CD8-positive, alpha-beta memory T cell (primary cell): ENCODE data around the gene MKKS. TPM values are rescaled to one million over a fixed set of nuclear protein-coding genes. Genes with fewer than 3 reads are reported as not detected.

Experiments used
- CTCF ChIA-PET: fragments of 350-600 bp; sonication (Branson Sonifier 250); formaldehyde crosslinking; loops from one replicate; lab custom pipeline; 2021; ENCODE audit warnings: antibody characterized with exemption; lab: Charles Lee
- POLR2A ChIA-PET: fragments of 350-600 bp; sonication (Branson Sonifier 250); formaldehyde crosslinking; loops from one replicate; lab custom pipeline; 2021; ENCODE audit warnings: antibody characterized with exemption; lab: Charles Lee
- DNase-seq, 5 donors: peaks; one replicate each; pipeline versions ENCODE4 v3.0.0 to v3.0.0-alpha.2; 2020 to 2022; ENCODE audit warnings: mixed read lengths in 1 of 5
- H3K27ac ChIP-seq: one replicate; pipeline ENCODE4 v1.7.0; 2013; ENCODE audit warnings: low read depth, mild to moderate bottlenecking, low read length, moderate library complexity
- H3K27me3 ChIP-seq: 2 replicates; pipeline ENCODE4 v1.7.0; 2013; ENCODE audit warnings: low read length, mild to moderate bottlenecking; ENCODE audit not compliant: insufficient read depth, poor library complexity, severe bottlenecking
- H3K36me3 ChIP-seq: 2 replicates; pipeline ENCODE4 v1.7.0; 2013; ENCODE audit warnings: mild to moderate bottlenecking, low read length, moderate library complexity; ENCODE audit not compliant: insufficient read depth
- H3K4me1 ChIP-seq: 2 replicates; pipeline ENCODE4 v1.7.0; 2013; ENCODE audit warnings: mild to moderate bottlenecking, low read length, moderate library complexity; ENCODE audit not compliant: insufficient read depth
- H3K4me3 ChIP-seq: 2 replicates; pipeline ENCODE4 v1.7.0; 2013; ENCODE audit warnings: mild to moderate bottlenecking, low read length
- H3K9me3 ChIP-seq: 2 replicates; pipeline ENCODE4 v1.7.0; 2013; ENCODE audit warnings: mild to moderate bottlenecking, low read length
- H3K27ac Mint-ChIP-seq, 8 donors: one replicate each; pipeline ENCODE4 v1.8.0; 2020 to 2021; ENCODE audit warnings: mixed read lengths in 8 of 8, mild to moderate bottlenecking in 6 of 8, inconsistent platforms in 3 of 8, moderate library complexity in 3 of 8
- H3K27me3 Mint-ChIP-seq, 2 donors: one replicate each; pipeline ENCODE4 v1.8.0; 2020 to 2021; ENCODE audit warnings: mixed read lengths in 2 of 2, mild to moderate bottlenecking in 1 of 2, moderate library complexity in 1 of 2
- H3K36me3 Mint-ChIP-seq, 3 donors: one replicate each; pipeline ENCODE4 v1.8.0; 2020 to 2021; ENCODE audit warnings: mixed read lengths in 3 of 3, inconsistent platforms in 1 of 3, mild to moderate bottlenecking in 1 of 3
- H3K4me1 Mint-ChIP-seq, 3 donors: one replicate each; pipeline ENCODE4 v1.8.0; 2020 to 2021; ENCODE audit warnings: mixed read lengths in 3 of 3, inconsistent platforms in 1 of 3, mild to moderate bottlenecking in 1 of 3
- H3K4me3 Mint-ChIP-seq, 7 donors: one replicate each; pipeline ENCODE4 v1.8.0; 2020 to 2021; ENCODE audit warnings: mixed read lengths in 7 of 7, mild to moderate bottlenecking in 6 of 7, moderate library complexity in 4 of 7, inconsistent platforms in 2 of 7
- H3K9me3 Mint-ChIP-seq, 5 donors: one replicate each; pipeline ENCODE4 v1.8.0; 2020 to 2022; ENCODE audit warnings: mixed read lengths in 5 of 5, mild to moderate bottlenecking in 3 of 5, moderate library complexity in 2 of 5, inconsistent platforms in 1 of 5
- polyA plus RNA-seq: library from polyadenylated mRNA; unstranded; fragments of 300-500 nt; fragmentation: Illumina TruSeq; gene quantifications from one replicate; pipeline ENCODE4 v1.2.3, GENCODE V29; 2021
- total RNA-seq, 2 experiments: library from RNA; stranded (reverse); gene quantifications; one replicate each; pipeline ENCODE4 v1.2.3, GENCODE V29; 2021

Gene MKKS
- total and polyA plus RNA-seq, 3 experiments from 2014 or later: 7.7 to 37.7 (median 8.2) TPM

DNA sequence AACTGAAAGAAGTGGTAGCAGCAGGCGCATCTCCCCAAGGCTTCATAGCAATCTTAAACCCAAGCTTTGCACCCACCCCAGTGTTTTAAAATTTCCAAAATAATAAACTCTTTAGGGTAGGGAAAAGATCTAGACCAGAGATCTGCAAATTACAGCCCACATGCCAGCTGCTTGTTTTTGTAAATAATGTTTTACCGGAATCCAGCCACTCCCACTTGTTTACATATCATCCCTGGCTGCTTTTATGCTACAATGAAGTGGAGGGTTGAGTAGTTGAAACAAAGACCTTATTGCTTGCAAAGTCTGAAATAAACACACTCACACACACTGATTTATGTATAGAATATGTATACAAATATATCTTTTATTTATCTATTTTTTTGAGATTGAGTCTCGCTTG, 31.1 kb upstream of the MKKS start:
- no peaks in the 10 kb centered on the region for H3K9me3 ChIP-seq
- DNase-seq: no peak
- no peaks in the 10 kb centered on the region for H3K27me3 ChIP-seq
- no peaks in the 10 kb centered on the region for H3K36me3 ChIP-seq
- H3K27ac ChIP-seq: no peak overlapping the region
- peaks cover 7 to 24% (median 12%) of the 10 kb centered on the region in 3 donors for H3K36me3 Mint-ChIP-seq
- no peaks in the 10 kb centered on the region for H3K4me1 ChIP-seq
- no peaks in the 10 kb centered on the region for H3K27me3 Mint-ChIP-seq
- peaks cover 0 to 2% (median 1%) of the 10 kb centered on the region in 5 donors for H3K9me3 Mint-ChIP-seq
- H3K4me3 Mint-ChIP-seq: no peak overlapping the region
- POLR2A ChIA-PET: no interaction called here
- no peak overlapping the region for H3K4me3 ChIP-seq
- H3K27ac Mint-ChIP-seq: no peak overlapping the region
- H3K4me1 Mint-ChIP-seq: peaks cover 0 to 16% (median 7%) of the 10 kb centered on the region in 3 donors
- CTCF ChIA-PET: no interaction called here

DNA sequence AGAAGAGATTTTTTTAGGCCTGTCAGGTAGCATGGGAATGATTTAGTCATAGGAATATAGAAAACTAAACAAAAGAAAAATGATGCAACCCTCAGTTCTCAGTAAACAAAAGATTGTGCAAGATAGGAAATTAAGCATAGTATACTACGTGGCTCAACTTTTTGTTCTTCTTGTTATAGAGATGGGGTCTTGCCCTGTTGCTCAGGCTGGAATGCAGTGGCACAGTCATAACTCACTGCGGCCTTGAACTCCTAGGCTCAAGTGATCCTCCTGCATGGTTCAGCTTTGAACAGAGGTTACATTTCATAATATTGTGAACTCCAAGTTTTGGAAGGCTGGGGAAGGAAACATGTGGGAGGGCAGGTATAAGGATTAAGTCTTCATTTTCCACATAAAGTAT, 29.6 kb upstream of the MKKS start:
- no peaks in the 10 kb centered on the region for H3K27me3 Mint-ChIP-seq
- H3K36me3 Mint-ChIP-seq: peaks cover 16 to 31% (median 17%) of the 10 kb centered on the region in 3 donors
- no peak overlapping the region for H3K27ac ChIP-seq
- no peak overlapping the region for H3K27ac Mint-ChIP-seq
- no peaks in the 10 kb centered on the region for H3K4me1 ChIP-seq
- peaks cover 0 to 2% (median 1%) of the 10 kb centered on the region in 5 donors for H3K9me3 Mint-ChIP-seq
- H3K4me1 Mint-ChIP-seq: peaks cover 0 to 16% (median 4%) of the 10 kb centered on the region in 3 donors
- no peaks in the 10 kb centered on the region for H3K27me3 ChIP-seq
- no peak for DNase-seq
- H3K36me3 ChIP-seq: no peaks in the 10 kb centered on the region
- POLR2A ChIA-PET: no interaction called here
- no peaks in the 10 kb centered on the region for H3K9me3 ChIP-seq
- H3K4me3 Mint-ChIP-seq: no peak overlapping the region
- CTCF ChIA-PET: no interaction called here
- no peak overlapping the region for H3K4me3 ChIP-seq

DNA sequence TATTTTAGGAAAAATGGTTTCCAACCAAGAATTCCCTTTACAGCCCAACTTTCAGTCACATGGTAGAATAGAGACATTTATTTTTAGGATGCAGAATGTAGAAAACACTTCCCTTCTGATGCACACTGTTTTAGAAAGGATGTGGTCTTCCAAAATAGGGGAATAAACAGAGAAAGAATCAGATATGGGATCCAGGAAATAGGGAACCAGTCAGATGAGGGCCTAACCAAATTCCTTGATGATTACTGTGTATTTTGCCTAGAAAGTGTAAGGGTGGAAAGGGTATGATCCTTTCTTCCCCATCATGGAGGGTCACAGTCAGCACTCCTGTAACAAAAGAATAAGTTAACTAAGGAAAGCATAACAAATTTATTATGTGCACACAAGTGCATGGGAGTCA, 28.5 kb upstream of the MKKS start:
- Histone ChIP-seq H3K9me3 (no peaks in the 10 kb centered on the region), H3K27me3 (no peaks in the 10 kb centered on the region), H3K4me1 (no peaks in the 10 kb centered on the region), H3K36me3 (no peaks in the 10 kb centered on the region), H3K4me3 (no peak overlapping the region), H3K27ac (no peak overlapping the region)
- no peak overlapping the region for H3K4me3 Mint-ChIP-seq
- peaks cover 0 to 5% (median 4%) of the 10 kb centered on the region in 5 donors for H3K9me3 Mint-ChIP-seq
- DNase-seq: no peak
- H3K36me3 Mint-ChIP-seq: peaks cover 16 to 38% (median 23%) of the 10 kb centered on the region in 3 donors
- ChIA-PET CTCF (no interaction called here), POLR2A (no interaction called here)
- H3K4me1 Mint-ChIP-seq: peaks cover 0 to 16% (median 2%) of the 10 kb centered on the region in 3 donors
- H3K27me3 Mint-ChIP-seq: no peaks in the 10 kb centered on the region
- H3K27ac Mint-ChIP-seq: no peak overlapping the region

DNA sequence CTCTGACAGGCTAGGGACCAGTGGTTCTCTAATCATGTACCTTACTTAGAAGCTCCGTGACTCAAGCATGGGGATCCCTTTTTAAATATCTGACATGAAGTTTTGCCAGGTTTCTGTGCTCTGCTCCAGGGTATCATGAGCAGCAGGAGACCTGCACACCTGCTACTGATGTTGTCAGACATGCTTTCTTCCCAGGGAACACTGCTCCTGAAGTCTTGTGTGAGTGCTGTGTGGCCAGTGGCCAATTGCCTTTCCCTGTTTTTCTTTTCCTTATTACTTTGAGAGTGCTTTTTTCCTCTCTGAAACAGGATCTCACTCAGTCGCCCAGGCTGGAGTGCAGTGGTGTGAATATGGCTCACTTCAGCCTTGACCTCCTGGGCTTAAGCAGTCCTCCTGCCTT, 27.5 kb upstream of the MKKS start:
- Mint-ChIP-seq H3K27ac (no peak overlapping the region), H3K4me3 (no peak overlapping the region), H3K9me3 (peaks cover 0 to 11% (median 9%) of the 10 kb centered on the region in 5 donors), H3K27me3 (no peaks in the 10 kb centered on the region), H3K4me1 (peaks cover 0 to 16% (median 2%) of the 10 kb centered on the region in 3 donors), H3K36me3 (peaks cover 16 to 45% (median 26%) of the 10 kb centered on the region in 3 donors)
- CTCF ChIA-PET: no interaction called here
- no peaks in the 10 kb centered on the region for H3K36me3 ChIP-seq
- H3K4me1 ChIP-seq: no peaks in the 10 kb centered on the region
- no peaks in the 10 kb centered on the region for H3K9me3 ChIP-seq
- H3K27me3 ChIP-seq: no peaks in the 10 kb centered on the region
- no peak overlapping the region for H3K27ac ChIP-seq
- no peak for DNase-seq
- POLR2A ChIA-PET: no interaction called here
- H3K4me3 ChIP-seq: no peak overlapping the region

DNA sequence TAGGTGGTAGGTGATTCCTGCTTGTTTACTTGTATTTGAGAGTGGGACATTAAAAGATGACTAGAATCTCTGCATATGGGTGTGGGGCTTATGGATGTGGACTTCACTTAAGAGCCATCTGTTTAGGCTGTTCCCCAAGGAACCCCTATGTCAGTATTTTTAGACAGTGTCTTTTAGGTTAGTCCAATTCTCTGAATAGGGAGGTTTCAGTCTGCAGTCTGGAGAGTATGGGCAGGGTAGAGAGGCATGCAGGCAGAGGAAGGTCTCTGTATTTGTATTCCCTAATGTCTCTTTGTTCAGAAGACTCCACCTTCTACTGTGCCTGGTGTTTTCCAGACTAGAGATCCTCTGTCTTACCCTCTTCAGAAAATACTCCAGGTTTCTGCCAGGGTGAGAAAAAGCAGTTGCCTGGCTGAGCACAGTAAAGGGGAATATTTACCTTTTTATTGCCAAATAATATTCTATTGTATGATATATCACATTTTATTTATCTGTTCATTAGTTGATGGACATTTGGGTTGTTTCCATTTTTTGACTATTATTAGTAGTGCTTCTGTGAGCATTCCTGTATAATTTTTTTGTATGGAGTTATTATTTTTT, 20.2 kb upstream of the MKKS start:
- Mint-ChIP-seq H3K36me3 (peaks cover 9 to 16% (median 15%) of the 10 kb centered on the region in 3 donors), H3K27me3 (no peaks in the 10 kb centered on the region), H3K27ac (peak overlapping the region in 4 of 8 donors; percentile 30 to 92 (median 81)), H3K4me3 (peak overlapping the region in 1 of 7 donors; percentile 9), H3K9me3 (peaks cover 0 to 10% (median 8%) of the 10 kb centered on the region in 5 donors), H3K4me1 (peaks cover 16 to 23% (median 18%) of the 10 kb centered on the region in 3 donors)
- Histone ChIP-seq H3K36me3 (no peaks in the 10 kb centered on the region), H3K4me1 (peaks cover 10% of the 10 kb centered on the region), H3K27ac (no peak overlapping the region), H3K27me3 (no peaks in the 10 kb centered on the region), H3K4me3 (no peak overlapping the region), H3K9me3 (no peaks in the 10 kb centered on the region)
- DNase-seq: no peak
- ChIA-PET CTCF (no interaction called here), POLR2A (no interaction called here)

DNA sequence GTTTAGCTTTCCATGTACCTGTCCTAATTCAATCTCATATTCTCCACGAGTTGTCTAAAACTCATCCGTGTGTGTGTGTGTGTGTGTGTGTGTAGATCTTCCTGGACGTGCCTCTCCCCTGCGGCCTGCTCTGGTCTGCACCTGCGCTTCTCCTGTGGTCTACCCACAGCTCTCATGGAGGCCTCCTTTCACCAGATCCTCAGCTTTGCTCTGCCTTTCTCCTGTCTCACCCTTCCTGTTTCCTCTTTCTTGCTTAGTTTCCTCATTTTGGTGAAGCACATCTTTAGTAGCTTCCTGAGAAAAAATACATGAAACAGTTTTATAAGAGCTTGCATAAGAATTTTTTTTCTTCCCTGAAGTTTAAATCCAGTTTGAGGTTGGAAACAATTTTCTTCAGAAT, 19.2 kb upstream of the MKKS start:
- CTCF ChIA-PET: no interaction called here
- Histone ChIP-seq H3K27me3 (no peaks in the 10 kb centered on the region), H3K4me1 (peaks cover 10% of the 10 kb centered on the region), H3K27ac (peak overlapping the region; percentile 14), H3K36me3 (no peaks in the 10 kb centered on the region), H3K9me3 (no peaks in the 10 kb centered on the region), H3K4me3 (no peak overlapping the region)
- Mint-ChIP-seq H3K27ac (peak overlapping the region; percentile 43 to 97 (median 82)), H3K36me3 (peaks cover 5 to 10% (median 5%) of the 10 kb centered on the region in 3 donors), H3K4me3 (peak overlapping the region; percentile 23 to 74 (median 41)), H3K4me1 (peaks cover 16 to 20% (median 18%) of the 10 kb centered on the region in 3 donors), H3K9me3 (peaks cover 0 to 10% (median 8%) of the 10 kb centered on the region in 5 donors), H3K27me3 (no peaks in the 10 kb centered on the region)
- peak in 1 of 5 donors; percentile 12 for DNase-seq
- POLR2A ChIA-PET: no interaction called here

DNA sequence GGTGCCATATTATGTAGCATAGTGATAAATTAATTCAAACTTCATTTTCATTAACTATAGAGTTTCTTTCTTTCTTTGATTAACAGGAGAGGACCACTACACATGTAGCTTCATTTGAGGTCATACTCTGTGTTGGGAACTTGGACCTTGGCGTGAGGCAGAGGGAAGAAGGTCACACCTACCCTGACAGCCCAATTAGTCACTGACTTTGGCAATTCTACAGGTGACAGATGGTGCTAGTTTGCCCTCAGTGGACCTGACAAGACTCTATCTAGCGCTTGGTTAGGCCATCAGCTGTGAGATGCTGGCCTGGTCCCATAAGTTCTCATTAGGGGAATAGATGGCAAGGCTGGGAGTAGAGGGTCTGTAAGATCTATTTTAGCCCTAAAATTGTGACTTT, 15.2 kb upstream of the MKKS start:
- Mint-ChIP-seq H3K27ac (peak overlapping the region in 4 of 8 donors; percentile 29 to 79 (median 42)), H3K27me3 (no peaks in the 10 kb centered on the region), H3K4me3 (peak overlapping the region in 1 of 7 donors; percentile 13), H3K9me3 (no peaks in the 10 kb centered on the region), H3K36me3 (peaks cover 0 to 5% (median 0%) of the 10 kb centered on the region in 3 donors), H3K4me1 (peaks cover 33 to 40% (median 37%) of the 10 kb centered on the region in 3 donors)
- Histone ChIP-seq H3K36me3 (no peaks in the 10 kb centered on the region), H3K4me1 (peaks cover 16% of the 10 kb centered on the region), H3K9me3 (no peaks in the 10 kb centered on the region), H3K27ac (no peak overlapping the region), H3K4me3 (no peak overlapping the region), H3K27me3 (no peaks in the 10 kb centered on the region)
- ChIA-PET CTCF (interaction anchor here (1.0 to 1.5 kb wide), 2 partner anchors 9 to 15 kb away, joined by 3 read pairs; partner anchors contain the start of gene SLX4IP), POLR2A (no interaction called here)
- DNase-seq: no peak
